Rectal smooth muscle tissue (tissue), 1 donor: ENCODE data around the gene PPP1CB.

Experiments
- H3K27ac ChIP-seq: one replicate; pipeline ENCODE4 v1.7.0; 2013; ENCODE audit warnings: low read depth, low read length, inconsistent platforms
- H3K27me3 ChIP-seq: one replicate; pipeline ENCODE4 v1.7.0; 2013; ENCODE audit warnings: low read length; ENCODE audit not compliant: control insufficient read depth, insufficient read depth
- H3K36me3 ChIP-seq: one replicate; pipeline ENCODE4 v1.7.0; 2013; ENCODE audit warnings: low read length; ENCODE audit not compliant: control insufficient read depth, insufficient read depth
- H3K4me1 ChIP-seq: one replicate; pipeline ENCODE4 v1.7.0; 2013; ENCODE audit warnings: low read length; ENCODE audit not compliant: control insufficient read depth, insufficient read depth
- H3K4me3 ChIP-seq: one replicate; pipeline ENCODE4 v1.7.0; 2013; ENCODE audit warnings: low read length
- H3K9ac ChIP-seq: one replicate; pipeline ENCODE4 v1.7.0; 2013; ENCODE audit warnings: low read length

Gene PPP1CB

DNA sequence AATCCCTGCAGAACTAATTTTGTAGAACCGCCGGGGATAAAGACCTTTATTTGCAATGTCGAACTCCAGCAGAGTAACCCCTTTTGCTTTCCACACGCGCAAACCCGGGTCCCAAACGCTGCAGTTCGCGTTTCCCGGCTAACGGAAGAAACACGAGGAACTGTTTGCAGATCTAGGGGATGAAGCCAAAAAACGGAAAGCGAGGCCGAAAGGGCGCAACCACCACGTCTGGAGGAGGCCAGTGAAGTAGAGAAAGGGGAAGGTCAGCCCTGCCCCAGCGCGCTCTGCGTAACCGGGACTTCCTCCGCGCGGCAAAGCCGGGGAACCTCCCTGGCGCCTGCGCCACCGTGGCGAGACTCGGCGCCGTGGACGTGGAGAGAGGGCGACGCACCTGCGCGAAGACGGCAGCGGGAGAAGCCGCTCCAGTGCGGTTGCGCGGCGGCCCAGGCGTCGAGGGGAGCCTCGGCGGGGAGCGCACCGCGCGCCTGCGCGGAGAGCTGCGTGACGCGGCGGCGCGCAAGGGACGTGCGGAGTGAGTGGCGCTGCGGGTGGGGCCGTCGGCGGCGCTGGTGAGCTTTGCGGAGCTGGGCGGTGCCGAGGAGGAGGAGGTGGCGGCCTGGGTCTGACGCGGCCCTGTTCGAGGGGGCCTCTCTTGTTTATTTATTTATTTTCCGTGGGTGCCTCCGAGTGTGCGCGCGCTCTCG, at the start of gene PPP1CB:
Gene PPP1CB, plus strand, starts transcription at position 579 of the 704 bp plus-strand sequence. CDS start 295 bp downstream, outside the sequence.
- Histone ChIP-seq H3K4me3 (peak within 1 kb of the TSS; percentile 92), H3K27me3 (no peaks in the 10 kb centered on the region), H3K9ac (peak within 1 kb of the TSS; percentile 98), H3K27ac (peak within 1 kb of the TSS; percentile 99), H3K36me3 (no peaks in the 10 kb centered on the region), H3K4me1 (peaks cover 22% of the 10 kb centered on the region)

DNA sequence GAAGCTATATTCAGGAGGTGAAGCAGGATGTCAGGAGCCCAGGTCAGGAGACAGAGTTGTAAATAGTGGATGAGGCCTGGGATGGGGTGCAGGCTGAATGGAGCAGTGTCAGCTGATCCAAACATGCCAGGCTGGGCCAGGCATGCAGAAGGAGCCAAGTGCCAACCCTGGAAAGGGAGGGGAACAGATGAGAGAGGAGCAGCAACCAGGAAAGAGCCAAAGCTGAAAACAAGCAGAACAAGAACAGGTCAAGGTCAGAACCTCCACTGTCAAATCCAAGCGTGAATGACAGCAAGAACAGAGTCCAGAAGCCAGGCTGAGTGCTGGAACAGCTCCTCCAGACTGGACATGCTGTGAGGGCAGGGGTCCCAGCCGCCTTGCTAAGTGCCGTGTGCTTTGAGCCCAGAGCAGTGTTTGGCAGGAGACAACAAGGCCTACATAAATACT, 49.2 kb upstream of the PPP1CB start:
- Histone ChIP-seq H3K4me3 (no peak overlapping the region), H3K27ac (peak overlapping the region; percentile 52), H3K9ac (no peak overlapping the region), H3K4me1 (no peaks in the 10 kb centered on the region), H3K27me3 (no peaks in the 10 kb centered on the region), H3K36me3 (no peaks in the 10 kb centered on the region)

GRCh38 chr2:28702878-28703277, 48.8 kb upstream of the PPP1CB start:
- Histone ChIP-seq H3K27ac (peak overlapping the region; percentile 52), H3K4me3 (no peak overlapping the region), H3K36me3 (no peaks in the 10 kb centered on the region), H3K27me3 (no peaks in the 10 kb centered on the region), H3K9ac (no peak overlapping the region), H3K4me1 (peaks cover 4% of the 10 kb centered on the region)

GRCh38 chr2:28704621-28705020, 47.0 kb upstream of the PPP1CB start:
- Histone ChIP-seq H3K27me3 (no peaks in the 10 kb centered on the region), H3K4me1 (peaks cover 5% of the 10 kb centered on the region), H3K4me3 (no peak overlapping the region), H3K9ac (no peak overlapping the region), H3K36me3 (no peaks in the 10 kb centered on the region), H3K27ac (no peak overlapping the region)

DNA sequence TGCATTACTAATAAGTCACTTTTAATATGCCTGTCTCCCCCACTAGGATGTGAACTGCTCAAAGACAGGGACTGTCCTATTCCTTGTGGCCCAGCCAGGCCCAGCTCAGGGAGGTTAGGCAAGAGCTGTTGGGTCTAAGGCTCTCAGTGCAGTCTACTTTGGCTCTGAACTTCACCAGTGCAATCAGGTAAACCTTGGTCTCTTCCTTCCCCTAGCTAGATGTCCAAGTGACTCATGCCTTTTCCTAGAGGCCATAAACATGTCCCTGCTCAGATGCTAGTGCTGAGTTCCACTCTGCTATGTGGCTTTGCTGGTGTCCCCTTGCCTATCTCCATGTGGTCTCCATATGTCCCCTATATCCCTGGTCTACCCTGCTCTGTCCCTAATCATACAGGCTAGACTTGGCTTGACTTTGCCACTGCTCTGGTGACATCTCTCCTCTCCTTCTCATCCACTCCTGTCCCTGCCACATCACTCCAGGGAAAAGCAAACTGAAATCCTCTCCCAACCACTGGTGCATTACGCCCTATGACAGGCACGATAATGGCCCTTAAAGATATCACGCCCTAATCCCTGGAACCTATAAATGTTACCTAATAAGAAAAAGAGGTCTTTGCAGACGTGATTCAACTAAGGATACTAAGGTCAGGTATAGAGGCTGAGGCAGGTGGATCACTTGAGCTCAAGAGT, 45.7 kb upstream of the PPP1CB start:
- H3K36me3 ChIP-seq: no peaks in the 10 kb centered on the region
- no peak overlapping the region for H3K27ac ChIP-seq
- peaks cover 5% of the 10 kb centered on the region for H3K4me1 ChIP-seq
- no peaks in the 10 kb centered on the region for H3K27me3 ChIP-seq
- H3K9ac ChIP-seq: no peak overlapping the region
- H3K4me3 ChIP-seq: no peak overlapping the region

DNA sequence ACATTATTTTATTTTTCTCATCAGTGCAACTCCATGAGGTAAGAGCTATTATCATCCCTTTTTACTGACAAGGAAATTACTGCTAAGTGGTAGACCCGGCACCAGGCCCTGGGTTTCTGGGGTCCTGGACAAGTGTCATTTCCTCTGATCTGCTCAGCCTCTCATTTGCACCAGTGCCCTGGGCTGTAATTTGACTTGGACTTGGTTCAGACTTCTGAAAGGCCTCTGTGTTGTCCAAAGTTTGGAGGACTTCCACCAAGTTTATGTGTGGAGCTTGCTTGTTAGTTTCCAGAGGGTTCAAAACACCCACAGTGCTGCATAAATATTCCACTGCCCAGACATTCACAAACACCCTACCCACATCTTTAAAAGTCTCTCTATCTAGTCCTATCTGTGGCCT, 44.0 kb upstream of the PPP1CB start:
- Histone ChIP-seq H3K36me3 (no peaks in the 10 kb centered on the region), H3K27ac (peak overlapping the region; percentile 51), H3K4me3 (no peak overlapping the region), H3K27me3 (no peaks in the 10 kb centered on the region), H3K9ac (no peak overlapping the region), H3K4me1 (peaks cover 5% of the 10 kb centered on the region)

GRCh38 chr2:28709101-28709500, 42.5 kb upstream of the PPP1CB start:
- Histone ChIP-seq H3K36me3 (no peaks in the 10 kb centered on the region), H3K4me3 (no peak overlapping the region), H3K27ac (no peak overlapping the region), H3K4me1 (peaks cover 5% of the 10 kb centered on the region), H3K27me3 (no peaks in the 10 kb centered on the region), H3K9ac (no peak overlapping the region)

GRCh38 chr2:28710545-28710944, 41.1 kb upstream of the PPP1CB start:
- no peaks in the 10 kb centered on the region for H3K27me3 ChIP-seq
- peaks cover 5% of the 10 kb centered on the region for H3K4me1 ChIP-seq
- no peak overlapping the region for H3K27ac ChIP-seq
- no peak overlapping the region for H3K4me3 ChIP-seq
- H3K9ac ChIP-seq: no peak overlapping the region
- no peaks in the 10 kb centered on the region for H3K36me3 ChIP-seq

GRCh38 chr2:28713577-28714298, 37.9 kb upstream of the PPP1CB start:
- Histone ChIP-seq H3K4me1 (peaks cover 9% of the 10 kb centered on the region), H3K9ac (no peak overlapping the region), H3K4me3 (no peak overlapping the region), H3K27me3 (no peaks in the 10 kb centered on the region), H3K27ac (no peak overlapping the region), H3K36me3 (no peaks in the 10 kb centered on the region)

DNA sequence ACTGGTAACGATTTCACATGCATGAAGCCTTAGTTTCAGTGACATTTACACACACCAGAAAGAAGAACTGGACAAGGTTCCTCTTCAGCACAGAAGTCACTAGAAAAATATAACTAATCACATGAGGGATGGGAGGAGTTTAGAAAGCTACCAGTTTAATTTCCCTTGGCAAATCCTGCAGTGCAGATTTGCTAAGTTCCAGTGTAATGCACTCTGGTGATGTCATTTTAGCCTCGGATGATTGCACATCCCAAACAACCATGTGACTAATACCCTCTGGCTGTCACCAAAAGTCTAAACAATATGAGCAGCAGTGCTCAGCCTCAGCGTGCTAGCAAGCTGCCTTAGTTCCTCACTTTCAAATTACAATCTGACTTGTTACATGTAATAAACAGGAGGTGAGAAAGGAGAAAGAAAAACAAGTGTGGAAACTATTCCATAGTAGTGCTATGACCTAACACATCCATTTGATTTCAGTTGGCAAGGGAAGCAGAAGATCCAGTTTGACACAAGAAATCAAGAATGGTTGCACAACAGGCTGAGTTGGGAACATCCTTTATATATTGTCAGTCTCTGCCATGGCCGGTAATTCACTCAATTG, 35.3 kb upstream of the PPP1CB start:
- no peaks in the 10 kb centered on the region for H3K27me3 ChIP-seq
- peak overlapping the region; percentile 26 for H3K4me3 ChIP-seq
- H3K36me3 ChIP-seq: no peaks in the 10 kb centered on the region
- no peak overlapping the region for H3K9ac ChIP-seq
- peak overlapping the region; percentile 45 for H3K27ac ChIP-seq
- peaks cover 9% of the 10 kb centered on the region for H3K4me1 ChIP-seq

DNA sequence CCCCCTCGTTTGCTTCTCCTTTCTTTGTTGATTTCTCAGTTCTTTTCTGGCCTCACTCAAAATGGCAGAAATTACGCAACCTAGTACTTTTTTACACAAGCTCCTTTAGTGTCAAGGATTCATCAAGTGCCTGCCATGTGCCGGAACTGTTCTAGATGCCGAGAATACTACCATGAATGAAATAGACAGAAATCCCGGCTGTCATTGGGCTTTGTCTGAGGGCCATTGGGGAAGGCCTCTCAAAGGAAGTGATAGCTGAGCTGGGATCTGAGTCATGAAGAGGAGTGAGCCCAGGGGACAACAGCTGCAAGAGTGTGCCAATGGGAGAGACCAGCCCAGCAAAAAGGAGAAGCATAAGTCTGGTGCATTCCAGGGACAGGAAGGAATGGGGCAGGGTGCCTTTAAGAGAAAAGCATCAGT, 34.3 kb upstream of the PPP1CB start:
- Histone ChIP-seq H3K27ac (peak overlapping the region; percentile 45), H3K36me3 (no peaks in the 10 kb centered on the region), H3K4me3 (no peak overlapping the region), H3K4me1 (peaks cover 9% of the 10 kb centered on the region), H3K9ac (no peak overlapping the region), H3K27me3 (no peaks in the 10 kb centered on the region)

- Histone ChIP-seq H3K27me3 (no peaks in the 10 kb centered on the region), H3K27ac (no peak overlapping the region), H3K4me3 (no peak overlapping the region), H3K9ac (no peak overlapping the region), H3K4me1 (peaks cover 9% of the 10 kb centered on the region), H3K36me3 (no peaks in the 10 kb centered on the region)
Measured at GRCh38 chr2:28720345-28720744, 31.3 kb upstream of the PPP1CB start.
